ENCODE data around the gene PTPDC1.

PTPDC1 gene

DNA sequence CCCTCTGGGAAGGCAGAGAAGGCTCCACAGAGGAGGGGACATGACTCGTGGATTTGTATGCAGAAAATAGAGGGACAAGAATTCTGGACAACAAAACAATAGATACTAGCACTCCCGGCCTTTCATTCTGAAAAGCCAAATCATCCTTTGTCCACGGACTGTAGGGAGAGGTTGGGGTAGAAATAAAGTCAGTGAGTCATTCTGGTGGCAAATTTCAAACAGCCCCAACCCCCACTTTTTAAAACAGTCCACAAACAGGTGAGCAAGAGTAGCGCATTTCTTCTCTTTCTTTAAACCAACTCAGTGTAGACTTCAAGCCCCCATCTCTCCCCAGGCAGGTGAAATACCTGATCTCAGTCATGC lies 56.1 kb downstream of the PTPDC1 start:
- TF ChIP-seq, protein P1, sequence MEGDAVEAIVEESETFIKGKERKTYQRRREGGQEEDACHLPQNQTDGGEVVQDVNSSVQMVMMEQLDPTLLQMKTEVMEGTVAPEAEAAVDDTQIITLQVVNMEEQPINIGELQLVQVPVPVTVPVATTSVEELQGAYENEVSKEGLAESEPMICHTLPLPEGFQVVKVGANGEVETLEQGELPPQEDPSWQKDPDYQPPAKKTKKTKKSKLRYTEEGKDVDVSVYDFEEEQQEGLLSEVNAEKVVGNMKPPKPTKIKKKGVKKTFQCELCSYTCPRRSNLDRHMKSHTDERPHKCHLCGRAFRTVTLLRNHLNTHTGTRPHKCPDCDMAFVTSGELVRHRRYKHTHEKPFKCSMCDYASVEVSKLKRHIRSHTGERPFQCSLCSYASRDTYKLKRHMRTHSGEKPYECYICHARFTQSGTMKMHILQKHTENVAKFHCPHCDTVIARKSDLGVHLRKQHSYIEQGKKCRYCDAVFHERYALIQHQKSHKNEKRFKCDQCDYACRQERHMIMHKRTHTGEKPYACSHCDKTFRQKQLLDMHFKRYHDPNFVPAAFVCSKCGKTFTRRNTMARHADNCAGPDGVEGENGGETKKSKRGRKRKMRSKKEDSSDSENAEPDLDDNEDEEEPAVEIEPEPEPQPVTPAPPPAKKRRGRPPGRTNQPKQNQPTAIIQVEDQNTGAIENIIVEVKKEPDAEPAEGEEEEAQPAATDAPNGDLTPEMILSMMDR (IDR thresholded peaks at IDR 0.05; ENCODE audit: insufficient read depth, low read length, poor library complexity, severe bottlenecking) = no peak
- TF ChIP-seq EZH2phosphoT487 (conservative IDR thresholded peaks at IDR 0.05; ENCODE audit: low read length) = no peak
- H2AFZ ChIP-seq (ENCODE audit: low read depth, low read length, severe bottlenecking) = no peak overlapping the region
- no peaks in the 10 kb centered on the region for H3K36me3 ChIP-seq (ENCODE audit: low read length)
- H3K27ac ChIP-seq (ENCODE audit: low read depth, low read length) = no peak overlapping the region
- no peaks in the 10 kb centered on the region for H4K20me1 ChIP-seq (ENCODE audit: low read depth, low read length)
- no peaks in the 10 kb centered on the region for H3K79me2 ChIP-seq (ENCODE audit: insufficient read depth, low read length)
- H3F3A ChIP-seq (ENCODE audit: insufficient read depth) = no peaks in the 10 kb centered on the region
- H3K4me3 ChIP-seq (ENCODE audit: insufficient read depth, low read length, poor library complexity, severe bottlenecking) = no peak overlapping the region
- H3K9me3 ChIP-seq (ENCODE audit: insufficient read depth, low read length) = no peaks in the 10 kb centered on the region
- H3K9ac ChIP-seq (ENCODE audit: low read length) = no peak overlapping the region
- H3K27me3 ChIP-seq (ENCODE audit: low read length) = no peaks in the 10 kb centered on the region
- H3K4me2 ChIP-seq (ENCODE audit: low read depth, low read length, poor library complexity, severe bottlenecking) = no peak overlapping the region
- no peaks in the 10 kb centered on the region for H3K9me2 ChIP-seq (replicated peaks; ENCODE audit: insufficient read depth, low read length)

DNA sequence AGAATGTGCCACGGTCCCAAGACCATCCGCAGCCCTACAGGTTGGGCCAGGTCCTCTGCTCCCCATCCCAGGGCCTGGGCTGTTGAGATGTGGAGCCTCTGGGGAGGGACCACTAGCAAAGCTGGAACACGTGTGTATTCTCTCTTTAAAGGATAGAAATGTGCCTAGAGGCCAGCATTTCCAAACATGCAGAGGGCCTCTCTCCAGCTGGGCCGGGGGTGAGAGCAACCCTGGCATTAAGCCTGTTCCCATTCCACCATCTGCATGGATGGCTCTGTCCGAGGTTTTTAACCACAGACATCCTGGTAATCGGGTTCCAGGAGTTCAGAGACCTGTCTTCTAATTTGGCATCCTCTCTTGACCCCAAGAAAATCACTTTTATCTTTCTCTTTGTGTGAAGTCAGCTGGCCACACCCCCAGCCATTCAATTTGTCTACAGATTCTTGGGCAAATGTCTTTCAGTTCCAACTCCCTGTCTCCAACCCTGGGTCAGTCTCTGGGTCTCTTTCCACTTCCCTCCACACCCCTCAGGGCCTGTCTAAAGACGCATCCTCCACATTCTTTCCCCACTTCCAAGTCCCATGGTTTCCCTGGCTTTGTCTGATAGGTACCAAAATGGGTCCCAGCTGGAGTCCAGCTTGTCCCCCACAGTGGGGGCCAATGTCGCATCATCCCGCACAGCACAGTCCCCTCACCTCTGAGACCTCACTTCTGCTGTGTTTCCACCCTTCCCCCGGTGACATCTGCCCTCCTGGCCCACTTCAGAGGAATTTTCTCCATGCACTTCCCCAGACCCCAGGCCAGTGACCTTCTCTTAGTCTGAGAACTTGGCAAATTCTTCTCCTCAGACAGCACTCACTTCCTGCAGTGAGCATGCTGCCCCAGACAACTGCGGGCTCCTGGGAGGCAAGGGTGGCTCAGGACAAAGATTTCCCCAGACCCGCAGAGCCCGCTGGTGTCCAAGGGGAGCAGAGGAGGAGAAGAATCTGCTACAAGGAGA lies 56.8 kb downstream of the PTPDC1 start:
- Histone ChIP-seq H3K36me3 (ENCODE audit: low read length) (no peaks in the 10 kb centered on the region), H3K27ac (ENCODE audit: low read depth, low read length) (no peak overlapping the region), H4K20me1 (ENCODE audit: low read depth, low read length) (no peaks in the 10 kb centered on the region), H2AFZ (ENCODE audit: low read depth, low read length, severe bottlenecking) (no peak overlapping the region), H3K4me2 (ENCODE audit: low read depth, low read length, poor library complexity, severe bottlenecking) (no peak overlapping the region), H3K9me3 (ENCODE audit: insufficient read depth, low read length) (no peaks in the 10 kb centered on the region), H3K27me3 (ENCODE audit: low read length) (no peaks in the 10 kb centered on the region), H3K79me2 (ENCODE audit: insufficient read depth, low read length) (no peaks in the 10 kb centered on the region), H3K4me3 (ENCODE audit: insufficient read depth, low read length, poor library complexity, severe bottlenecking) (no peak overlapping the region), H3K9ac (ENCODE audit: low read length) (no peak overlapping the region), H3K9me2 (replicated peaks; ENCODE audit: insufficient read depth, low read length) (no peaks in the 10 kb centered on the region), H3F3A (ENCODE audit: insufficient read depth) (no peaks in the 10 kb centered on the region)
- TF ChIP-seq EZH2phosphoT487 (conservative IDR thresholded peaks at IDR 0.05; ENCODE audit: low read length) = no peak
- TF ChIP-seq, protein P1 (IDR thresholded peaks at IDR 0.05; ENCODE audit: insufficient read depth, low read length, poor library complexity, severe bottlenecking) = no peak

DNA sequence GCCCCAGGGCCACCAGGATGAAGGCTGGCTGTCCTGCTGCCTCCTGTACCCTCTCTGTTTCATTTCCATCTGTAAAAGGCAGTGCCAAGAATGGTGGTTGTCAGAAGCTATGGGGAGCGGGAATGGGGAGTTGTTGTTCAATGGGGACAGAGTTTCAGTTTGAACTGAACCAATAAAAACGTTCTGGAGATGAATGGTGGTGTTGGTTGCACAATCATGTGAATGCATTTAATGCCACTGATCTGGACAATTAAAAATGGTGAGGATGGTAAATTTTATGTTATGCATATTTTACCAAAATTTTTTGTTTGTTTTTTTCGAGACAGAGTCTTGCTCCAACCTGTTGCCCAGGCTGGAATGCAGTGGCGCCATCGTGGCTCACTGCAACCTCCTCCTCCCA lies 58.1 kb downstream of the PTPDC1 start:
- Histone ChIP-seq H3K4me2 (ENCODE audit: low read depth, low read length, poor library complexity, severe bottlenecking) (no peak overlapping the region), H3K36me3 (ENCODE audit: low read length) (no peaks in the 10 kb centered on the region), H3F3A (ENCODE audit: insufficient read depth) (no peaks in the 10 kb centered on the region), H3K9me3 (ENCODE audit: insufficient read depth, low read length) (no peaks in the 10 kb centered on the region), H2AFZ (ENCODE audit: low read depth, low read length, severe bottlenecking) (no peak overlapping the region), H3K9me2 (replicated peaks; ENCODE audit: insufficient read depth, low read length) (no peaks in the 10 kb centered on the region), H3K4me3 (ENCODE audit: insufficient read depth, low read length, poor library complexity, severe bottlenecking) (no peak overlapping the region), H3K79me2 (ENCODE audit: insufficient read depth, low read length) (no peaks in the 10 kb centered on the region), H3K27ac (ENCODE audit: low read depth, low read length) (no peak overlapping the region), H3K27me3 (ENCODE audit: low read length) (no peaks in the 10 kb centered on the region), H4K20me1 (ENCODE audit: low read depth, low read length) (no peaks in the 10 kb centered on the region), H3K9ac (ENCODE audit: low read length) (no peak overlapping the region)
- TF ChIP-seq, protein P1 (IDR thresholded peaks at IDR 0.05; ENCODE audit: insufficient read depth, low read length, poor library complexity, severe bottlenecking) = no peak
- TF ChIP-seq EZH2phosphoT487 (conservative IDR thresholded peaks at IDR 0.05; ENCODE audit: low read length) = no peak

Data from SU-DHL-6 (cell line).